ENCODE data around the gene GHR.
"Not testable (repeated sequence)": the region's sequence is repeated elsewhere in the genome, so short reads cannot be mapped to it uniquely, and the experiment has no call there.

GHR gene

DNA sequence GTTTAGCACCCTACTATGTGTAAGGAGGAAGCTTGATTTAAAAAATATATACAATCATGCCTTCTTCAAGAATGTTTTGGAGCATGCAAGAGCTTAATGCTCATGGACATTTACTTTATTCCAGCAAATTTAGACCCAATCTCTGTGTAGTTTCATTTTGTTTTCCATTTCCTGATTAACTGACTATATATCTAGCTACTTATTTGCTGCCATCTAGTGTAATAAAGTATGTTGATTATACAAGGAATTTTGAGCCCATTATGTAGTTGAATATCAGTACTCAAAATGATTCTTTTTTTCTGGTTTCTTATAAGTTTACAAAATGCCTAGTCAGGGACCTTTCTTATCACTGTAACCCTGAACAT is 233.4 kb downstream of the GHR start:
- H3K27ac ChIP-seq (replicated peaks) = no peak overlapping the region
- no peak overlapping the region for H3K4me3 ChIP-seq (replicated peaks; ENCODE audit: insufficient read depth, low read length)
- TF ChIP-seq SPI1 (IDR thresholded peaks at IDR 0.05; ENCODE audit: borderline replicate concordance, low read depth) = no peak
- TF ChIP-seq, protein P1, sequence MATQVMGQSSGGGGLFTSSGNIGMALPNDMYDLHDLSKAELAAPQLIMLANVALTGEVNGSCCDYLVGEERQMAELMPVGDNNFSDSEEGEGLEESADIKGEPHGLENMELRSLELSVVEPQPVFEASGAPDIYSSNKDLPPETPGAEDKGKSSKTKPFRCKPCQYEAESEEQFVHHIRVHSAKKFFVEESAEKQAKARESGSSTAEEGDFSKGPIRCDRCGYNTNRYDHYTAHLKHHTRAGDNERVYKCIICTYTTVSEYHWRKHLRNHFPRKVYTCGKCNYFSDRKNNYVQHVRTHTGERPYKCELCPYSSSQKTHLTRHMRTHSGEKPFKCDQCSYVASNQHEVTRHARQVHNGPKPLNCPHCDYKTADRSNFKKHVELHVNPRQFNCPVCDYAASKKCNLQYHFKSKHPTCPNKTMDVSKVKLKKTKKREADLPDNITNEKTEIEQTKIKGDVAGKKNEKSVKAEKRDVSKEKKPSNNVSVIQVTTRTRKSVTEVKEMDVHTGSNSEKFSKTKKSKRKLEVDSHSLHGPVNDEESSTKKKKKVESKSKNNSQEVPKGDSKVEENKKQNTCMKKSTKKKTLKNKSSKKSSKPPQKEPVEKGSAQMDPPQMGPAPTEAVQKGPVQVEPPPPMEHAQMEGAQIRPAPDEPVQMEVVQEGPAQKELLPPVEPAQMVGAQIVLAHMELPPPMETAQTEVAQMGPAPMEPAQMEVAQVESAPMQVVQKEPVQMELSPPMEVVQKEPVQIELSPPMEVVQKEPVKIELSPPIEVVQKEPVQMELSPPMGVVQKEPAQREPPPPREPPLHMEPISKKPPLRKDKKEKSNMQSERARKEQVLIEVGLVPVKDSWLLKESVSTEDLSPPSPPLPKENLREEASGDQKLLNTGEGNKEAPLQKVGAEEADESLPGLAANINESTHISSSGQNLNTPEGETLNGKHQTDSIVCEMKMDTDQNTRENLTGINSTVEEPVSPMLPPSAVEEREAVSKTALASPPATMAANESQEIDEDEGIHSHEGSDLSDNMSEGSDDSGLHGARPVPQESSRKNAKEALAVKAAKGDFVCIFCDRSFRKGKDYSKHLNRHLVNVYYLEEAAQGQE (IDR thresholded peaks at IDR 0.05; ENCODE audit: insufficient replicate concordance, low read depth) = no peak
- TF ChIP-seq, protein P2, sequence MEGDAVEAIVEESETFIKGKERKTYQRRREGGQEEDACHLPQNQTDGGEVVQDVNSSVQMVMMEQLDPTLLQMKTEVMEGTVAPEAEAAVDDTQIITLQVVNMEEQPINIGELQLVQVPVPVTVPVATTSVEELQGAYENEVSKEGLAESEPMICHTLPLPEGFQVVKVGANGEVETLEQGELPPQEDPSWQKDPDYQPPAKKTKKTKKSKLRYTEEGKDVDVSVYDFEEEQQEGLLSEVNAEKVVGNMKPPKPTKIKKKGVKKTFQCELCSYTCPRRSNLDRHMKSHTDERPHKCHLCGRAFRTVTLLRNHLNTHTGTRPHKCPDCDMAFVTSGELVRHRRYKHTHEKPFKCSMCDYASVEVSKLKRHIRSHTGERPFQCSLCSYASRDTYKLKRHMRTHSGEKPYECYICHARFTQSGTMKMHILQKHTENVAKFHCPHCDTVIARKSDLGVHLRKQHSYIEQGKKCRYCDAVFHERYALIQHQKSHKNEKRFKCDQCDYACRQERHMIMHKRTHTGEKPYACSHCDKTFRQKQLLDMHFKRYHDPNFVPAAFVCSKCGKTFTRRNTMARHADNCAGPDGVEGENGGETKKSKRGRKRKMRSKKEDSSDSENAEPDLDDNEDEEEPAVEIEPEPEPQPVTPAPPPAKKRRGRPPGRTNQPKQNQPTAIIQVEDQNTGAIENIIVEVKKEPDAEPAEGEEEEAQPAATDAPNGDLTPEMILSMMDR (IDR thresholded peaks at IDR 0.05; ENCODE audit: insufficient read depth, low read length) = no peak
- no peak for TF ChIP-seq POLR2AphosphoS5 (IDR thresholded peaks at IDR 0.05; ENCODE audit: low read depth)
- no peak for TF ChIP-seq GABPA (IDR thresholded peaks at IDR 0.05; ENCODE audit: low read depth)
- no peaks in the 10 kb centered on the region for H3K27me3 ChIP-seq (ENCODE audit: insufficient read depth, poor library complexity, severe bottlenecking)
- no peak for DNase-seq (ENCODE audit: low read depth in 1 of 2, low spot score in 1 of 2)

DNA sequence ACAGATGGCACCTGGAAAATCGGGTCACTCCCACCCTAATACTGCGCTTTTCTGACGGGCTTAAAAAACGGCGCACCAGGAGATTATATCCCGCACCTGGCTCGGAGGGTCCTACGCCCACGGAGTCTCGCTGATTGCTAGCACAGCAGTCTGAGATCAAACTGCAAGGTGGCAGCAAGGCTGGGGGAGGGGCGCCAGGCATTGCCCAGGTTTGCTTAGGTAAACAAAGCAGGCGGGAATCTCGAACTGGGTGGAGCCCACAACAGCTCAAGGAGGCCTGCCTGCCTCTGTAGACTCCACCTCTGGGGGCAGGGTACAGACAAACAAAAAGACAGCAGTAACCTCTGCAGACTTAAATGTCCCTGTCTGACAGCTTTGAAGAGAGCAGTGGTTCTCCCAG is 236.6 kb downstream of the GHR start:
- H3K27me3 ChIP-seq (ENCODE audit: insufficient read depth, poor library complexity, severe bottlenecking); DNase-seq (ENCODE audit: low read depth in 1 of 2, low spot score in 1 of 2); H3K4me3 ChIP-seq (replicated peaks; ENCODE audit: insufficient read depth, low read length); H3K27ac ChIP-seq (replicated peaks): not testable (repeated sequence)

DNA sequence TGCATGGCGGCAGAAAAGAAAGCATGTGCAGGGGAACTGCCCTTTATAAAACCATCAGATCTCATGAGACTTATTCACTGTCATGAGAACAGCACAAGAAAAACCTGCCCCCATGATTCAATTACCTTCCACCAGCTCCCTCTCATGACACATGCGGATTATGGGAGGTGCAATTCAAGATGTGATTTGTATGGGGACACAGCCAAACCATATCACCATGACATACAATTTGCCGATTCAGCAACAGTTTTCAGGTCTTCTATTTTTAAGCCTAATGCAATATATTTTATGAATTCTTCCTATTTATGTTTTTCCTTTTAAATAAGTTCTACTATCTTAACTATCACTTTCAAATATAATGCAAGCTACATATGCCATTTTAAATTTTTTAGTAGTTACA is 242.6 kb downstream of the GHR start:
- no peak overlapping the region for H3K27ac ChIP-seq (replicated peaks)

DNA sequence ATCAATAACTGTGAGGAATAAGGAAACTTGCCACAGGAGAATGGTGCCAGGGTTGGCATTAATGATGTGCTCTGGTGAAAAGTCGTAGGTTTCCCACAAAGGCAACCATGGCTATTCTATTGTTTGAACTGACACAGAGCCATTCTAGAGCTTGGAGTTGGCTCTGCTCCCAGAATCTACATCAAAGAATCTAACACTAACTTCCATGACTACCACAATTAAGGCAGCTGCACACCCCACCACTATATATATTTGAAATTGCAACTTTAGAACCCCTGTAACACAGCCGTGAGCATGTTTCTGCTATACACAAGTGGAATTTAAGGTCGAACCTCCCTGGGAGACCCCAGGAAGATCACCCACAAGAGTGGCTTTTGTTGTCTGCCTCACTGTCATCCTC is 243.6 kb downstream of the GHR start:
- Histone ChIP-seq H3K27me3 (ENCODE audit: insufficient read depth, poor library complexity, severe bottlenecking) (no peaks in the 10 kb centered on the region), H3K4me3 (replicated peaks; ENCODE audit: insufficient read depth, low read length) (no peak overlapping the region), H3K27ac (replicated peaks) (no peak overlapping the region)
- TF ChIP-seq POLR2AphosphoS5 (IDR thresholded peaks at IDR 0.05; ENCODE audit: low read depth) (no peak), GABPA (IDR thresholded peaks at IDR 0.05; ENCODE audit: low read depth) (no peak), SPI1 (IDR thresholded peaks at IDR 0.05; ENCODE audit: borderline replicate concordance, low read depth) (no peak)
- TF ChIP-seq, protein P1 (IDR thresholded peaks at IDR 0.05; ENCODE audit: insufficient replicate concordance, low read depth) = no peak
- TF ChIP-seq, protein P2 (IDR thresholded peaks at IDR 0.05; ENCODE audit: insufficient read depth, low read length) = no peak
- DNase-seq (ENCODE audit: low read depth in 1 of 2, low spot score in 1 of 2) = no peak

More for the DNA sequence above, 242.6 kb downstream of the GHR start:
- TF ChIP-seq, protein P2 (IDR thresholded peaks at IDR 0.05; ENCODE audit: insufficient read depth, low read length) = no peak
- TF ChIP-seq, protein P1 (IDR thresholded peaks at IDR 0.05; ENCODE audit: insufficient replicate concordance, low read depth) = no peak
- no peak for TF ChIP-seq GABPA (IDR thresholded peaks at IDR 0.05; ENCODE audit: low read depth)
- TF ChIP-seq POLR2AphosphoS5 (IDR thresholded peaks at IDR 0.05; ENCODE audit: low read depth) = no peak
- no peak for TF ChIP-seq SPI1 (IDR thresholded peaks at IDR 0.05; ENCODE audit: borderline replicate concordance, low read depth)
- Histone ChIP-seq H3K27me3 (ENCODE audit: insufficient read depth, poor library complexity, severe bottlenecking) (no peaks in the 10 kb centered on the region), H3K4me3 (replicated peaks; ENCODE audit: insufficient read depth, low read length) (no peak overlapping the region)
- no peak for DNase-seq (ENCODE audit: low read depth in 1 of 2, low spot score in 1 of 2)

Data from HL-60 (cell line).